HG03175 (cell line): ENCODE results near the gene GAREM1.
A peak's percentile ranks its signal among the peaks of the same experiment; 100 is the strongest.

ENCODE experiments used
- ATAC-seq: cut with Tn5 transposase; IDR thresholded peaks from one replicate; pipeline ENCODE4 v1.9.1; 2021; ENCODE audit warnings: mild to moderate bottlenecking, moderate library complexity; ENCODE audit not compliant: unreplicated experiment

GAREM1 gene

DNA sequence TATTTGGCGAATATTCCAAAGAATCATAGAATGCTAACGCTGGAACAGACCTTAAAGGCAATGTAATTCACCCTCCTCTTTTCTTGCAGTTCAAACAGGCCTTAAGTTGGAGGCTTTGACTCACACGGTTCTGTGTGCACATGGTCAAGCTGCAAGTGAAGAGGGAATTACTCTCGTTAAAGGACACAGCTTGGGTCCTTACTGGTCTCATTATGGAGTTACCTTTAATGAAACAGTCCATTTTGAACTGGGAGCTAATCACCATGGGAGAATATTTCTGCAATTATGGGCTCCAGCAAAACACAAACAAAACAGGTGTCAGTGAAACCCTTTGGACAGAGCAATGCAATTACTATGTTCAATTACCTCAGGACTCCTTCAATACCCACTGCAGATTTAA, 135.5 kb downstream of the GAREM1 start:
- ATAC-seq: no peak

DNA sequence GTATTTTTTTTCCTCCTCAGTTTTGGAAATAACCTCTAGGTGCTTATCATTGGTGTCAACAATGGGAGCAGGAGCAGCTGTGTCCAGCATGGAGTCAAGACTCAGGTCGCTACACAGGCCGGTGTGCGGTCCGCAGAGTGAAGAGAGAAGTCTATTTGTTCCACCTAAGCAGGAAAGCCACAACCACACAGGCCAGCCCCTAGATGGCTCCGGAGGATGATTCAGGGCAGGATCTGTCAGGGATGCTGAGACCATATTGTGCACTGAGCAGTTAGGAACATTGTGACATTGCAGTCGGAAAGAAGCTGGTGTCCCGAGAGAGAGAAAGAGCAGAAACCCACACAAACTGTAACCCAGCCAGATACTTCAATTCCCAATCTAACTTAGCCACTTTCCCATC, 136.9 kb downstream of the GAREM1 start:
- no peak for ATAC-seq

DNA sequence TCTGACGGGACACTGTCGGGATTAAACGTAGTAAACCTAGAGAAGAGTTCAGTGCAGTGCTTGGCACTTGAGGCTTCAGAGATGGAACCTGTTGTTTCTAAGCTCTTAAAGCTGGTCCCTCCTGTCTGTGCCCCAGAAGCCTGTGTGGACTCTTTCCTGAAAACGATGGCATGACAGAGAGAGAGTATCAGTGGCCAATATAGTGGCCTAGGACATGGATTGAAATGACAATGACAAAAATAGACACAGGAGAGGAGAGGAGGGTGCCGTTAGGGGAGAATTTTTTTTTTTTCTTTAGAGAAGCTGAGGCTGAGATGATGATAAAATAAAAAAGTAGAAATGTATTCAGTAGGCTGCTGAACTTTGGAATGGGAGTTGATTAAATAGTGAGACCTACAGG, 138.0 kb downstream of the GAREM1 start:
- ATAC-seq: no peak

DNA sequence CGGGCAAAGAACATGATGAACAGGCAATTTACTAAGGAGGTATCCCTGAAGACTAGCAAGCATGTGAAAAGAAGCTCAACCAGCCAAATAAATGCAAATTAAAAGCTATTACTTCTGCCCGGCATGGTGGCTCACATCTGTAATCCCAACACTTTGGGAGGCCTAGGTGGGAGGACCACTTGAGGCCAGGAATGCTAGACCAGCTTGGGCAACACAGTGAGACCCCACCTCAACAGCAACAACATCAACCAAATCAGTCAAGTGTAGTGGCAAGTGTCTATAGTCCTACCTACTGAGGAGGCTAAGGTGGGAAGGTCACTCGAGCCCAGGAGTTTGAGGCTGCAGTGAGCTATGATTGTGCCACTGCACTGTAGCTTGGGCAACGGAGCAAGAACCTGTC, 141.7 kb downstream of the GAREM1 start:
- ATAC-seq: no peak

DNA sequence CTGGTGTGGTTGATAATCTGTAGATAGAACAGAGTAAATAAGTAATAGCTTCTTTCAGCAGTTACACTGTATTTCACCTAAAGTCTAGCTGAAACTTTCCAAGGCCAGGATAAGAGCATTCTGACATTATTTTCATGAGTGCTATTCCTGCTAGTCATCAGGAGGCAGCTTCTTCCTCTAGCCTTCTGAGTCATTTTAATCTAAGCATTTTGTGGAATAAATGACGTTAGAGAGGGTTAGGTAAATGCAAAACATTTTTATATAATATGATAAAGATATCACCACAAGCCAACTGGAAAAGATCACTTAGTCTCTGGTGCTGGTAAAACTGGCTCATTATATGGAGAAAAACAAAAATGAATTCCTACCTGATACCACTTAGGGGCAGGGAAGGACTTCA, 142.3 kb downstream of the GAREM1 start:
- no peak for ATAC-seq

DNA sequence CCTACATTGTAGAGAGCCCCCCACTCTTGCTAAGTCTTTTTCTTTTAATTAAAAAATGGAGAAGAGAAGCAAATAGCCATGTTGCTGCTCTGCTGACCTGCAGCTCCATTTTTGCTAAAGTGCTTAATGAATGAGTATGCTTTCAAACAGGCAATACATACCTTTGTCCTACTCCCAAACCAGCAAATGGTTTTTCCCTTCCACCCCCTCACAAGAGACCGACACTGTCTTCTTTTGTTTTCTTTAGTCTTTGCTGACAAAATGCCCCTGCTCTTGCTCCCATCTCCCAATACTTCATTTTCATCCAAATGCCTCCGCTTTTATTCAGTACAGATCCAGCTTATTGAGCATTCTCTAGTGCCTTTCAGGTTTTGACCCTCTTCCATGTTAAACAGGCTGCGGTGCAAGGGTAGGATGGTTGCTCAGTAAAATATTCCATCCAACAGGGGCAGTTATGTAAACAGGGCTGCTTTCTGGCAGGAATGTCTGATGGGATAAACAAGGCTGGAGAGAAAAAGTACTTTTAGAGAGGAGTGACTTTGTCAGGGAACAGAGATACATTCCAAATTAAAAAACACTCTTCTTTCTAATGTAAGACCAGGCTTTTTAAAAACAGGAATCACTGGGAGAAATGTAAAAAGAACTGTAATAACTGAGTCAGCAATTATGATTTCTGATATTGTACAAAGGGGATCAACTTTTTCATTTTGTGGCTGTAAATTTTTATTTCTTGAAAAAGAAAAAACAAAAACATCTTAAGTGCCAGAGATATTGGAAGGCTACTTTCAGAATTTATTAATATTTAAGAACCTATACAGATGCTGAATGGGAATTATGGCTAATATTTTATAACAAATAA, 144.0 kb downstream of the GAREM1 start:
- no peak for ATAC-seq

DNA sequence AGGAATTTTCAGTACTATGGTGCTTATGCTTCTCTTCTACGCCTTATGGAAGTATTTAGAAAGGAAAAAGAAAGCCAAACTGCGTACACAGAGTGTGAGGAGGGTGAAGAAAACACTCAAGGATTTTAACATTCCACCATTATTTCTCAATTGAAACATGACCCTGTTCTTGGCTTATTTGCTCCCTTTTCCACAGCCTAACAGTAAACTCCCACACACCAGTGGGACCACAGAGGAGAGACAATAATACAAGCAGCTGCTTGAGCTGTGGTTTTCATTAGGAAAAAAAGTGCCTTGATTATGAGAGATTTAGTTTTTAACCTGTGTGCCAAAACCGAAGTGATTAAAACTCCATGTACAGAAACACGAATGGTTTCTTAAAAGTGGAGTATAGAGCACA, 146.5 kb downstream of the GAREM1 start:
- ATAC-seq: no peak

GRCh38 chr18:32321826-32322225, 148.9 kb downstream of the GAREM1 start:
- no peak for ATAC-seq

GRCh38 chr18:32319084-32319483, 151.6 kb downstream of the GAREM1 start:
- no peak for ATAC-seq

DNA sequence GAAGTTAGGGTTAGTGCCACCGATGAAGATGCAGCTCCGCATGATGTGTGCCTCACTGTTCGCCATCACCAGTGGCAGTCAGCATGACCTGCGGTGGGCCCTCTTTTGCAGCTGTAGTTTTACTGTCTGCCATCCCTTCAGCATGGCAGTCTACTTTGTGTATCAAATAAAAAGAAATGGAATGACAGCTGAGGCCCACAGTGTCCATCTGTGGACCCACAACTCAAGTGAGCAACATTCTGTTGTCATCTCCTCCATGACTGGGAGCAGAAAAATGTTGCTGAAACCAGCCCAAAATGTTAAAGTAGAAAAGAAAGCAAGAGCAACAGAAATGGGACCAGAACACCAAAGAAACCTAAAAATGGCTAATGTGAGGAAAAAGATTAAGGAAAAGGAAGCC, 152.1 kb downstream of the GAREM1 start:
- no peak for ATAC-seq

DNA sequence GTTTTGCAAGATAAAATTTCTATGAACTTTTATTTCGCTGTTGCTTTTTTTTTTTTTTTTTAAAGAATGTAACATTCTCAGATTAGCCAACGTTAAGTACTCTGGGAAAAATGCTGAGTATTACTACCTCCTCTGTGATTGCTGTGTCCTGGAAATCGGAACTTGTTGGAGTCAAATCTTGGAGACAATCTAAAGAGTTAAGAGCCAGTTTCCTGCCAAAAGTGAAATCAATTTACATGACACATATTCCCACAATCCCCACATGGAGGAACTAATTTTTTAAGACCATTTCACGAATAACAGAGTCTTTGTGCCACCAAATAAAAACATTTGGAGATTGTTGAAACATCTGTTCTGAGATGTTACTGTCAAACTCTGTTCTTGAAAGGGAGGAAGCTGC, 153.0 kb downstream of the GAREM1 start:
- no peak for ATAC-seq

DNA sequence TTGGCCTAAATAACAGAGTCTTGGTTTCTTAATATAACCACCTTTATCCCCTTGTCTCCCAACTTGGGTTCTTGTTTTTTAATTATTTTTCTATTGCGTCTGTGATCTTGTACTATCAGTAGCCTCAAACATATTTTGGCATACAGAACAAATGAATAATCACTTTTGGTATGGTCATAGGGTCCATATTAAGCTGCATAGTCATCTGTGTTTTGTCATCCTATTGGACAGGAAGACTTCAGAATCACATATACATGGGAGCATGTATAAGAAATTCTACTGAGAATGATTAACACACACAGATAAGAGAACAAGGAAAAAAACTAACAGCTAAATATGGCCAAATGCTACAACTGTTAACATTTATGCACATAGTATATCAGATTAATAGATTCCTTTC, 154.8 kb downstream of the GAREM1 start:
- ATAC-seq: no peak

DNA sequence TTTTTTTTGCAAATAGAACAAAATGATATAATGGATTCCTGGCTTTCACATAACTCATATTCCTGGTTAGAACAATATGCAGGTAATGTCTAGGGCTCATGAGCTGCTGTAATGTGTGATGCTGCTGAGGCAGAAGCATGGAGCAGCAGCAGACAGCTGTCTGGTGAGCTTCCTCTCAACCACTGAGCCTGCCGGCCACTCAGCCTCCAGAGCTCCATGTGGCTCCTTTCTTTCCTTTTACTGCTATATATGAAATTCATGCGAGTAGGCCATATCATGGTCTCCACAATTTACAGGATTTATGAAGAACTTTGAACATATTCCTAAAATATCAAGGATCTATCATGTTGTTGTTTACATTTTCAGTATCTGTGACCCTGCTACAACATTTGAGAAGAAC, 159.9 kb downstream of the GAREM1 start:
- no peak for ATAC-seq

DNA sequence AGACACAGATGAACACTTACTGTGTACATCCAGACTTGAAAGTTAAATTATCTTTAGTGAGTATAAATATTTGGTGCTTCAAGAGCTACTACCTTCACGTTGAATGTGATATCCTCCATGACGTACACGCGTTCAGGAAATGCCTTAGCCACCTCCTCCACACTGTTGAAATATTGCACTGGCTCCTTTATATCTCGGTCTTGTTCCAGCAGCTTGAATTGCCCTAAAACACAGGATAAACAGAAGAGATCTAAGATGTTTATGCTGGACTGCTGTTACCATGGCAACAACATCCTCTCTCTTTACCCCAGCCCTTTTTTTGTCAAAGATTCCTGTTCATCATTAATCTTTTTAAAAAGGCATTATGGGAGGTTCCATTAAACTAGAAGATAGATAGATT, 160.6 kb downstream of the GAREM1 start:
- no peak for ATAC-seq

DNA sequence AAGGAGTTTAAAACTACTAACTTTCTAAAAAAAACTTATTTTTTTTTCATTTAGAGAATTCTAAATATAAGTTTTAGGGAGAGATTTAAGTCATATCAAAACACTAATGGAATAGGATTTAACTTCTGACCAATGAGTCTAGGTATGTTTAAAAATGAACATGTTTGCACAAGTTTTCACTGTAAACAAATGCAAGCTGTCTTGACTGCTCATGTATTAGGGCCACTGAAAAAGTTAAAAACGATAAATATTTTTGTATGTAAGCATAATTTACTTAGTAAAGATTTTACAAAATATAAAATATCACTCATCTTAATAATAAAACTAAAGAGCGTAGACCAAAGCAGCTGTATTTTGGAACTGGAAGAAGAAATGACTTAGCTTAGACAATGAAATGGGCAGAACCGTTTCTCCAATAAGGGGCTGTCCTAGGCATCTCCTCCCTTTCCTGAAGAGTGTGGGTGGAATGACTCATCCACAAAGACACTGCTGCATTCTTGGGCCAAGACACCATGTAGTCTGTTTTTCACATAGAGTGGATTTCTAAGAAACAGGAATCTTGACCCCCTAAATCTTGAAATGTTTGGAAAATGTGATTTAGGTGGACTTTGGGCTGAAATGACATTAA, 162.1 kb downstream of the GAREM1 start:
- ATAC-seq: no peak

DNA sequence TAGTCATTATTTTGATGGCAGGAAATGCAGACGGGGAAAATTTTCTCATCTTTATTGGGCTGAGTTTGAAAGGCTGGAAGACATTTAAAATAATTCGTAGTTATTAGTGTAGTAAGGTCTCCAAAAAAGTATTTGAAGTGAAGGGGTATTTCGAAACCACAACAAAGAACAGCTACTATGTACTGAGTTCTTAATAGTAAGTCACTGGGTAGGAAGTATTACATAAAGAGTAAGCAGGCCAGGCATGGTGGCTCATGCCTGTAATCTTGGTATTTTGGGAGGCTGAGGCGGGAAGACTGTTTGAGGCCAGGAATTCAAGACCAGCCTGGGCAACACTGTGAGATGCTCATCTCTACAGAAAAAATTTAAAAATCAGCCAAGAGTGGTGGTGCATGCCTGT, 167.3 kb downstream of the GAREM1 start:
- no peak for ATAC-seq

GRCh38 chr18:32302806-32303205, 167.9 kb downstream of the GAREM1 start:
- no peak for ATAC-seq

DNA sequence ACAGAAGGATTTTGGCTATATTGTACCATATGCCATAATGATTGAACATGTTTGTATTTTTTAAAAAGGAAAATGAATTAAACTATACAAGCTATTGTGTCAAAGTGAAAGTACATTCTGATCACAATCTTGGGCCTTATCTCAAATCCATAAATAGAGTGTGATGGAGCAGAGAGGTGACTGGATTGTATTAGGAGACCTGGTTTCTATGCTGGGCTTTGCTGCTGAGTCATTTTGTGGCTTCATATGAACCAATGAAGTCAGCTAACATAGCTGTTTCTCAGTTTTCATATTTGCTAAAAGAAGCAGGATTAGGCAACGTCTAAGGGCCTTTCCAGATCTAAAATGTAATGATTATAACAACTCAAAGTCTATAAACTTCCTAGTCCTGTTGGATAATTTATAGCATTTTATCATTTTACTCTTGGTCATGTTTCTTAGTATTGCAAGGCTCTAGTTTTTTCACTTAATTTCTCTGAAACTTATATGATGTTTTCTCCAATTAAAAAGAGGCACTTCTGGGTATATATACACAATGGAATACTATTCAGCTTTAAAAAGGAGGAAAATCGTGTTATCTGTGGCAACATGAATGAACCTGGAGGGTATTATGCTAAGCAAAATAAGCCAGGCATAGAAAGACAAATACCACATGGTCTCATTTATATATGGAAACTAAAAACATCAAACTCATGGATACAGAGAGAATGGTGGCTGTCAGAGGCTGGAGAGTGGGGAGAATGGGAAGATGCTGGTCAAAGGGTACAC, 168.5 kb downstream of the GAREM1 start:
- ATAC-seq: peak; percentile 89

- no peak for ATAC-seq
These were observed 169.3 kb downstream of the GAREM1 start for GRCh38 chr18:32301361-32301760.

DNA sequence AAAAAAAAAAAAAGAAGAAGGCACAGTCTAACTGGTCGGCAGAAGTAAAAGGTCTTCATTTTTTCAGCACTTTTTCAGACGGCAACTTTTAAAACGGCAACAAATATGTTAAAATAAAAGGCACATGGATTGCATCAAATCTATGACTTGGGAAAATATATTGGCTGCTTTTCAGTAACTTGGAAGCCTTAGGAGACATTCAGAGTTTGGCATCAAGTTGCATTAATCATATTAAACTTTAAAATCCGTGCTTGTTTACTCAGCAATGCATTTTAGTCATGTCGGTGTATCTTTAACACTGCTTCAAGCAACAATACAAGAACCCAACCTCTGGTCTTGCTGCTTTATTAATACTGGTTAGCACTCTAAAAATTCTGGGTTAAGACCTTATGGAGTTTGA, 169.8 kb downstream of the GAREM1 start:
- ATAC-seq: no peak

GRCh38 chr18:32299484-32299883, 171.2 kb downstream of the GAREM1 start:
- ATAC-seq: no peak

DNA sequence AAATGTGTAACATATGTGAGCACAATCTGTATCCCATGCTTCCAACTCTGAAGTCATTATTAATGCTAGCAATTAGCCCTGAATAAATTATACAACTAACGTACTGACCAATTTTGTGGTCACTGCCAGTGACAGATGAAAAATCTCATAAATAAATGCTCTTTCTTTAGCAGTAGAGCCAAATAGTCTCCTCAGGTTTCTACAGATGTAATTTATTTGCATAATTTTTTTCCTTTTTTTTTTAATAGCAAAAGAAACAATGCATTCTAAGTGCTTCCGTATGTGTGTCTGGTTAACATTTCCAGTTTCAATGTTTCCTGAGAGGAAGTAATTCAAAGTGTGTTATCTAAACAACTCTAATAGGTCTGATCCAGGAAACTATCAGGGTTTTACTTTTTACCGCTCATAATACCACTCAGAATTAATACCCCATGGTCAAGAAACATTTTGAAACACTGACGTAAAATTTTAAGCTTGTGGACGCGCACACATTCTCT, 172.5 kb downstream of the GAREM1 start:
- ATAC-seq: no peak
